Sigmoid colon (tissue), 7 donors: ENCODE data around the gene PRKCZ. TPM values are rescaled to one million over a fixed set of nuclear protein-coding genes. Genes with fewer than 3 reads are reported as not detected.

Experiments
- polyA plus RNA-seq, 3 donors: library from polyadenylated mRNA; stranded (reverse); fragments of 200-250 nt; gene quantifications; one replicate each; pipeline ENCODE4 v1.2.3, GENCODE V29; 2013
- total RNA-seq, 4 donors: library from RNA; depleted of rRNA; stranded (reverse); fragments of >200 nt; gene quantifications; one replicate each; pipeline ENCODE4 v1.1.0, GENCODE V29; 2016
- donor health status: healthy with polysubstance abuse.
- donor health status: Bipolar disorder and iron deficiency.
- donor health status: healthy.

PRKCZ gene
- total and polyA plus RNA-seq, 7 donors: 1.4 to 52.9 (median 4.8) TPM

Other genes starting within 250 kb of the PRKCZ start
- gene GNB1, start 159.3 kb upstream of the PRKCZ start, total RNA-seq: 100 to 1,000 TPM; 119 to 157 (median 145) TPM
- gene GNB1, start 159.3 kb upstream of the PRKCZ start, polyA plus RNA-seq: 100 to 1,000 TPM; 163 to 197 (median 193) TPM
- gene CALML6, start 135.2 kb upstream of the PRKCZ start, total RNA-seq: under 1 TPM in 1 of 4 donors, not detected in 3; 0.36 TPM
- gene CALML6, start 135.2 kb upstream of the PRKCZ start, polyA plus RNA-seq: under 1 TPM in 1 of 3 donors, not detected in 2; 0.36 TPM
- 1 to 10 TPM in 2 of 4 donors, not detected in 2; 1.1 to 3.5 TPM for gene TMEM52, start 131.1 kb upstream of the PRKCZ start, total RNA-seq
- 1 to 10 TPM; 1.2 to 5.5 (median 2.1) TPM for gene TMEM52, start 131.1 kb upstream of the PRKCZ start, polyA plus RNA-seq
- gene CFAP74, start 46.6 kb upstream of the PRKCZ start, total RNA-seq: under 1 TPM in 1 of 4 donors, not detected in 3; 0.27 TPM
- under 1 TPM in 1 of 3 donors, not detected in 2; 0.03 TPM for gene CFAP74, start 46.6 kb upstream of the PRKCZ start, polyA plus RNA-seq
- not detected for gene GABRD, start 31.1 kb upstream of the PRKCZ start, total RNA-seq
- gene GABRD, start 31.1 kb upstream of the PRKCZ start, polyA plus RNA-seq: under 1 TPM in 1 of 3 donors, not detected in 2; 0.51 TPM
- gene FAAP20, start 144.4 kb downstream of the PRKCZ start, total RNA-seq: 10 to 100 TPM; 33.8 to 49.5 (median 39.6) TPM
- gene FAAP20, start 144.4 kb downstream of the PRKCZ start, polyA plus RNA-seq: 10 to 100 TPM; 28.4 to 58.0 (median 56.5) TPM
- gene SKI, start 177.9 kb downstream of the PRKCZ start, total RNA-seq: 10 to 100 TPM; 18.9 to 50.4 (median 26.9) TPM
- gene SKI, start 177.9 kb downstream of the PRKCZ start, polyA plus RNA-seq: 10 to 100 TPM in 1 of 3 donors, 1 to 10 TPM in 2; 5.8 to 20.0 (median 6.6) TPM